Calu3 (cell line): ENCODE results near the gene LRRFIP2. TPM values are rescaled to one million over a fixed set of nuclear protein-coding genes. Genes with fewer than 3 reads are reported as not detected.

ENCODE experiments used
- BruUV-seq: library from RNA; stranded (reverse); fragments of 400-500 nt; replicated peaks from 2 replicates; lab custom pipeline; 2021; lab: Mats Ljungman, UMichigan
- CTCF ChIA-PET: fragments of 300-600 bp; sonication (Branson Sonifier 250); formaldehyde crosslinking; loops from one replicate; lab custom pipeline; 2022; ENCODE audit warnings: antibody characterized with exemption; lab: Charles Lee
- DNase-seq: peaks from one replicate; pipeline ENCODE4 v3.0.0; 2022
- H3K27ac Mint-ChIP-seq: one replicate; pipeline ENCODE4 v1.8.0; 2022; ENCODE audit warnings: mixed read lengths; ENCODE audit not compliant: unreplicated experiment
- H3K27me3 Mint-ChIP-seq: one replicate; pipeline ENCODE4 v1.8.0; 2022; ENCODE audit warnings: mixed read lengths; ENCODE audit not compliant: unreplicated experiment
- H3K36me3 Mint-ChIP-seq: one replicate; pipeline ENCODE4 v1.8.0; 2022; ENCODE audit warnings: mild to moderate bottlenecking, moderate library complexity, mixed read lengths; ENCODE audit not compliant: insufficient read depth, unreplicated experiment
- H3K4me1 Mint-ChIP-seq: one replicate; pipeline ENCODE4 v1.8.0; 2022; ENCODE audit warnings: mild to moderate bottlenecking, low read depth, mixed read lengths; ENCODE audit not compliant: unreplicated experiment
- H3K4me3 Mint-ChIP-seq: one replicate; pipeline ENCODE4 v1.8.0; 2022; ENCODE audit warnings: mild to moderate bottlenecking, low read depth, moderate library complexity, mixed read lengths; ENCODE audit not compliant: unreplicated experiment
- H3K9me3 Mint-ChIP-seq: one replicate; pipeline ENCODE4 v1.8.0; 2022; ENCODE audit warnings: low read depth, mixed read lengths; ENCODE audit not compliant: unreplicated experiment
- intact Hi-C: fragments of 100-400 bp; cut with micrococcal nuclease; formaldehyde crosslinking; loops from one replicate; pipeline ENCODE4 v1.10.0; 2022; ENCODE audit not compliant: unreplicated experiment
- total RNA-seq: library from RNA; stranded (reverse); gene quantifications from 2 replicates; pipeline ENCODE4 v1.2.3, GENCODE V29; 2022
- TF ChIP-seq, protein P1 (sequence below): fragments of 200-600 bp; IDR thresholded peaks from one replicate; pipeline ENCODE4 v1.8.0; 2022; ENCODE audit warnings: antibody characterized with exemption; ENCODE audit not compliant: unreplicated experiment

Gene LRRFIP2
- total RNA-seq, 1 experiment from 2014 or later, result 38.8 TPM

DNA sequence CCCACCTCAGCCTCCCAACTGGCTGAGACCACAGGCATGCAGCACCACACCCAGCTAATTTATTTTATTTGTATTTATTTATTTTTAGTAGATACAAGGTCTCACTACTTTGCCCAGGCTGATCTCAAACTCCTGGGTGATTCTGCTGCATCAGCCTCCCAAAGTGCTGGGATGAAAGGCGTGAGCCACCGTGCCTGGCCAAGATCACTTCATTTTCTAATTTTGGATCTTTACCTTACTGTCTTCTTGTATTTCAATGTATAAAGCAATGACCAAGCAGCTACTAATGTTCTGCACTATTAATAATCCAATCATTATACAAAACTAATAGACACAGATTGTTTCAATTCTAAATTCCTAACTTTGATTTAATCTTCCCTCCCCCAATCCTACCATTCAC is 56.2 kb downstream of the LRRFIP2 start:
- no peak overlapping the region for H3K27ac Mint-ChIP-seq
- no TSS peak for BruUV-seq
- no peaks in the 10 kb centered on the region for H3K36me3 Mint-ChIP-seq
- no peak overlapping the region for H3K4me3 Mint-ChIP-seq
- CTCF ChIA-PET, result no interaction called here
- TF ChIP-seq, protein P1, sequence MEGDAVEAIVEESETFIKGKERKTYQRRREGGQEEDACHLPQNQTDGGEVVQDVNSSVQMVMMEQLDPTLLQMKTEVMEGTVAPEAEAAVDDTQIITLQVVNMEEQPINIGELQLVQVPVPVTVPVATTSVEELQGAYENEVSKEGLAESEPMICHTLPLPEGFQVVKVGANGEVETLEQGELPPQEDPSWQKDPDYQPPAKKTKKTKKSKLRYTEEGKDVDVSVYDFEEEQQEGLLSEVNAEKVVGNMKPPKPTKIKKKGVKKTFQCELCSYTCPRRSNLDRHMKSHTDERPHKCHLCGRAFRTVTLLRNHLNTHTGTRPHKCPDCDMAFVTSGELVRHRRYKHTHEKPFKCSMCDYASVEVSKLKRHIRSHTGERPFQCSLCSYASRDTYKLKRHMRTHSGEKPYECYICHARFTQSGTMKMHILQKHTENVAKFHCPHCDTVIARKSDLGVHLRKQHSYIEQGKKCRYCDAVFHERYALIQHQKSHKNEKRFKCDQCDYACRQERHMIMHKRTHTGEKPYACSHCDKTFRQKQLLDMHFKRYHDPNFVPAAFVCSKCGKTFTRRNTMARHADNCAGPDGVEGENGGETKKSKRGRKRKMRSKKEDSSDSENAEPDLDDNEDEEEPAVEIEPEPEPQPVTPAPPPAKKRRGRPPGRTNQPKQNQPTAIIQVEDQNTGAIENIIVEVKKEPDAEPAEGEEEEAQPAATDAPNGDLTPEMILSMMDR, result no peak
- H3K27me3 Mint-ChIP-seq, result no peaks in the 10 kb centered on the region
- H3K4me1 Mint-ChIP-seq, result no peaks in the 10 kb centered on the region
- H3K9me3 Mint-ChIP-seq, result no peaks in the 10 kb centered on the region
- intact Hi-C loops, result no loop called here
- DNase-seq, result no peak

DNA sequence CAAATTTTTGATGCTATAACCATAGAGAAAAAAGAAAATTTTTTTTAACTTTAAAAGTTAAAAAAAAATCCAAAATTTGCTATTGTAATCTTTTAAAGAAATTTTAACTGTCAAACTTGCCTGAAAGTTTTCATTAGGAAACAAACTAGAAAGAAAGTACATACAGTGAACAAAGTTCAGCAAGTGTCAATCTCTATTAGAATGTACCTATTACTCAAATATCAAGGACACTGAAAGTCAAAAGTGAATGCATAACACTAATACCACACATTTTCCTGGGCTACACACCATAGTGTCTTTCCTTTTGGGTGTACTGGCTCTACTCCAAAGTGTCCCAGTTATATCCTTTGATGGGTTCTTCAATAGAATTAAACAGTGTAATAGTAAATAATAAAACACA is 56.8 kb downstream of the LRRFIP2 start:
- BruUV-seq, result no TSS peak
- H3K27me3 Mint-ChIP-seq, result no peaks in the 10 kb centered on the region

DNA sequence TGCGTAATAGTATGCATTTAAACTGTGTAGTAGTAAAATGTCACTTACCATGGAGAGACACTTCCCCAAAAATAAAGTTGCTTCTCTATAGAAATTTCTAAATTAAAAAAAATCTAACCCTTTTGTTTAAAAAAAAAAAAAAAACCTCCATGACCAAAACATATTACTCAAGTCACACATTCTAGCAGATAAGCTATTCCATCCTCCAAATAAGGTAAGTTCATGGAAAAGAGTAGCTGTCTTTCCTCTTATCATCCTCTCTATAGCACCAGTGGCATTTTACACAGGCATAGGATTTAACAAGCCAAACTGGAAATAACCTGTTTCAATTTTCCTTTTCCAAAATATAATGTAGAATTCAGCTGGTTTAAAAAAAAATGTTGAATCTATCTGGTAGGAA is 57.4 kb downstream of the LRRFIP2 start:
- no peaks in the 10 kb centered on the region for H3K36me3 Mint-ChIP-seq

More for the DNA sequence above, 56.8 kb downstream of the LRRFIP2 start:
- H3K4me1 Mint-ChIP-seq, result no peaks in the 10 kb centered on the region
- DNase-seq, result no peak
- TF ChIP-seq, protein P1, result no peak
- no peaks in the 10 kb centered on the region for H3K9me3 Mint-ChIP-seq
- H3K36me3 Mint-ChIP-seq, result no peaks in the 10 kb centered on the region
- no peak overlapping the region for H3K4me3 Mint-ChIP-seq
- no peak overlapping the region for H3K27ac Mint-ChIP-seq
- CTCF ChIA-PET, result no interaction called here
- intact Hi-C loops, result no loop called here

GRCh38 chr3:37115446-37115845 is 58.9 kb downstream of the LRRFIP2 start:
- TF ChIP-seq, protein P1, result no peak
- DNase-seq, result no peak
- CTCF ChIA-PET, result no interaction called here
- H3K36me3 Mint-ChIP-seq, result no peaks in the 10 kb centered on the region
- H3K9me3 Mint-ChIP-seq, result no peaks in the 10 kb centered on the region
- H3K27ac Mint-ChIP-seq, result no peak overlapping the region
- intact Hi-C loops, result no loop called here
- BruUV-seq, result no TSS peak
- no peaks in the 10 kb centered on the region for H3K4me1 Mint-ChIP-seq
- no peaks in the 10 kb centered on the region for H3K27me3 Mint-ChIP-seq
- H3K4me3 Mint-ChIP-seq, result no peak overlapping the region

More for the DNA sequence above, 57.4 kb downstream of the LRRFIP2 start:
- DNase-seq, result no peak
- no TSS peak for BruUV-seq
- no peaks in the 10 kb centered on the region for H3K4me1 Mint-ChIP-seq
- no peaks in the 10 kb centered on the region for H3K27me3 Mint-ChIP-seq
- H3K27ac Mint-ChIP-seq, result no peak overlapping the region
- intact Hi-C loops, result no loop called here
- H3K9me3 Mint-ChIP-seq, result no peaks in the 10 kb centered on the region
- TF ChIP-seq, protein P1, result no peak
- no peak overlapping the region for H3K4me3 Mint-ChIP-seq
- CTCF ChIA-PET, result no interaction called here
